Measurements from ENCODE around the gene RASGEF1C.

GRCh38 chr5:180153991-180154390 is 55.0 kb downstream of the RASGEF1C start:
- TF ChIP-seq ZNF274 (IDR thresholded peaks at IDR 0.05; ENCODE audit: low read depth, low read length) (no peak), YY1 (IDR thresholded peaks at IDR 0.05; ENCODE audit: insufficient read depth, insufficient read length) (no peak)

All from NT2/D1 (cell line).